ENCODE results near the gene COG5. TPM values are rescaled to one million over a fixed set of nuclear protein-coding genes. Genes with fewer than 3 reads are reported as not detected.

Gene COG5
- total RNA-seq, 1 donor from 2014 or later = 44.7 TPM

DNA sequence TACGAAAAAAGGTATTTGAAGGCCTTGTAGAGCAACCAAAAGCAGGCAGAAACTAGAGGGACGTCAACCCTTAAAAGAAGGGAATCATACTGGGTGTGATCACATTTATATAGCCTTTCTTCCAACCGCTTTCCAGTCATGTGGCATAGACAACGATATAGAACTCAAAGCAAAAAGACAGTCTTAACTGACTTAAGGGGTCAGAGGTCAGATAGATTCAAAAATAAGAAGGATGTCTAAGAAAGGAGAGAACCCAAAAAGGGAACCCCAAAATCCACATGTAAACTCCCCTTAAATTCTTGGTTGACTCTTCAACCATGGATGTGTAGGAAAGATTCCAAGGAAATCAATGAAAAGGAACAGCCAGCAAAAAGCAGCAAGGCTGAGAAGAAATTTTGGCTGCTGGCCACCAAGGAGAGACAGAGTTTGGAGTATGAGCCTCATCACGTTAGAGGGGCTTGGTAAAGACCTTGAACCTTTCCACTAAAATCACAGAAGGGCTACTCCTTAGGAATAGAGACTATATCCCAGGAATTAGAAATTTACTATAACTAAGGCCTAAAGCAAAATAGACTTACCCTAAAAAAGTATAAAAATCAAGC, 24.9 kb upstream of the COG5 start:
- Mint-ChIP-seq H3K9me3 (ENCODE audit: unreplicated experiment) (no peaks in the 10 kb centered on the region), H3K27ac (ENCODE audit: unreplicated experiment) (no peak overlapping the region), H3K4me1 (ENCODE audit: unreplicated experiment) (no peaks in the 10 kb centered on the region), H3K27me3 (ENCODE audit: unreplicated experiment) (no peaks in the 10 kb centered on the region), H3K36me3 (ENCODE audit: unreplicated experiment) (peaks cover 32% of the 10 kb centered on the region), H3K4me3 (ENCODE audit: unreplicated experiment) (no peak overlapping the region)
- TF ChIP-seq, protein P1, sequence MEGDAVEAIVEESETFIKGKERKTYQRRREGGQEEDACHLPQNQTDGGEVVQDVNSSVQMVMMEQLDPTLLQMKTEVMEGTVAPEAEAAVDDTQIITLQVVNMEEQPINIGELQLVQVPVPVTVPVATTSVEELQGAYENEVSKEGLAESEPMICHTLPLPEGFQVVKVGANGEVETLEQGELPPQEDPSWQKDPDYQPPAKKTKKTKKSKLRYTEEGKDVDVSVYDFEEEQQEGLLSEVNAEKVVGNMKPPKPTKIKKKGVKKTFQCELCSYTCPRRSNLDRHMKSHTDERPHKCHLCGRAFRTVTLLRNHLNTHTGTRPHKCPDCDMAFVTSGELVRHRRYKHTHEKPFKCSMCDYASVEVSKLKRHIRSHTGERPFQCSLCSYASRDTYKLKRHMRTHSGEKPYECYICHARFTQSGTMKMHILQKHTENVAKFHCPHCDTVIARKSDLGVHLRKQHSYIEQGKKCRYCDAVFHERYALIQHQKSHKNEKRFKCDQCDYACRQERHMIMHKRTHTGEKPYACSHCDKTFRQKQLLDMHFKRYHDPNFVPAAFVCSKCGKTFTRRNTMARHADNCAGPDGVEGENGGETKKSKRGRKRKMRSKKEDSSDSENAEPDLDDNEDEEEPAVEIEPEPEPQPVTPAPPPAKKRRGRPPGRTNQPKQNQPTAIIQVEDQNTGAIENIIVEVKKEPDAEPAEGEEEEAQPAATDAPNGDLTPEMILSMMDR (IDR thresholded peaks at IDR 0.05) = no peak
- DNase-seq (ENCODE audit: extremely low spot score, unreplicated experiment) = no peak

DNA sequence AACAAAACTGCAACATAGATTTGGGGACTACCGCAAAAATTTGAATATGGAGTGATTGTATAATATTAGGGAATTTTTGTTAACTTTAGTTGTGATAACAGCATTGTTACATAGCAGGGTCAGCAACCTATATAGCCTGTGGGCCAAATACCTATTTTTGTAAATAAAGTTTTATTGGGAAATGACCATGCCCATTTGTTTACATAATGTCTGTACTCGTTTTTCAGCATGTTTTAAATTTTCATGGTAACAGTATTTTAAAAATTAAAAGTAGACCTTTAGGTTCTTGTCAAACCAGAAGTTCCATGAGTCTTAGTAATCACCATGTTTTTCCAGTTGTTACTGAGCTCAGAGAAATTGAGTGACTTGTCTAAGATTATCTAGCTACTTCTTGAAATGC, 21.0 kb upstream of the COG5 start:
- no peak for DNase-seq (ENCODE audit: extremely low spot score, unreplicated experiment)
- Mint-ChIP-seq H3K4me1 (ENCODE audit: unreplicated experiment) (peaks cover 18% of the 10 kb centered on the region), H3K27ac (ENCODE audit: unreplicated experiment) (no peak overlapping the region), H3K27me3 (ENCODE audit: unreplicated experiment) (no peaks in the 10 kb centered on the region), H3K36me3 (ENCODE audit: unreplicated experiment) (peaks cover 25% of the 10 kb centered on the region), H3K4me3 (ENCODE audit: unreplicated experiment) (no peak overlapping the region), H3K9me3 (ENCODE audit: unreplicated experiment) (no peaks in the 10 kb centered on the region)
- TF ChIP-seq, protein P1 (IDR thresholded peaks at IDR 0.05) = no peak

DNA sequence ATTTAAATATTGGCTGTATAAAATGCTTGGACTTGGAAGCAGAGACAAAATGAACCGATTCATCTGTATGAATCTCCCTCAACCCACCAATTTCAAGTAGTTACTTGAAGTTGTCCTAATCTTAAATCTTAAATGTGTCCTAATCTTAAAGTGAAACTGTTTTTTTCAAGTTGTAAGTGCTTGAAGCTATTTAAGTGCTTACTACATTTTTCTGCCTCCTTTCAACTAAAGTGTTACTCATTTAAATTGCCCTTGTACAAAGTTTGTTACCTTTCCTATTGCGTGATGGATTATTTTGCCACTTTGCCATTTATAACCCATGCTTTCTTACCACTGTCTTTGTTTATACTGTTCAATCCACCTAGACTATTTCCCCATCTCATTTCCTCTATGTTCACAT, 19.2 kb upstream of the COG5 start:
- Mint-ChIP-seq H3K4me3 (ENCODE audit: unreplicated experiment) (no peak overlapping the region), H3K4me1 (ENCODE audit: unreplicated experiment) (peaks cover 28% of the 10 kb centered on the region), H3K27ac (ENCODE audit: unreplicated experiment) (peak overlapping the region; percentile 32), H3K27me3 (ENCODE audit: unreplicated experiment) (no peaks in the 10 kb centered on the region), H3K36me3 (ENCODE audit: unreplicated experiment) (peaks cover 19% of the 10 kb centered on the region), H3K9me3 (ENCODE audit: unreplicated experiment) (no peaks in the 10 kb centered on the region)
- no peak for DNase-seq (ENCODE audit: extremely low spot score, unreplicated experiment)
- TF ChIP-seq, protein P1 (IDR thresholded peaks at IDR 0.05) = no peak

DNA sequence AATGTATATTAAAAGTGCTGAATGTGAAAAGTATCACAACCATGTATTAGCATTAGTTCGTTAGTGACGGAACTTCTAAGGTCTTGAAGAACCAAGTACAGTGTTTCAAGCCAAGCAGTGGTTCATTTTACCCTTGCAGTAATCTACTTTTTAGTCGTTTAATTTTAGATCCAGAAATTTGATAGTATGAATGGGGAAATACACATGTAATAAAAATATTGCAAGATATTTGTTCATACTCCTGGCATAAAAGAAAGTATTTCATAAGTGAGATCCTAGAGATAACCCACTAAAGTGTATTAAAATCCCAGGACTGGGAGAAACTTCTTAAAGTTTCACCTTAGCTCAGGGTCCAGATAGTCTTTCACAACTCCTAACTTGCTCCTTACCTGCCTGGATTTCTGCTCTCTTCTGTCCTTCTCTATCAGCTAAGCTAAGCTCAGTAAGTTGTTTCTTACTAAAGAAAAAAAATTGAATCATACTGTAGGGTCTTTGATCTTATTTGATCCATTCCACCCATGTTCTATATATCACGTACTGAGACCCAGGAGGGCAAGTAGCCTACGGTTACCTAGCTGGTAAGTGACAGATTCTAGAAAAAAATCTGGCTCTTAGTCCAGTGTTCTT, 17.8 kb upstream of the COG5 start:
- DNase-seq (ENCODE audit: extremely low spot score, unreplicated experiment) = no peak
- Mint-ChIP-seq H3K4me1 (ENCODE audit: unreplicated experiment) (peaks cover 28% of the 10 kb centered on the region), H3K9me3 (ENCODE audit: unreplicated experiment) (no peaks in the 10 kb centered on the region), H3K27me3 (ENCODE audit: unreplicated experiment) (no peaks in the 10 kb centered on the region), H3K4me3 (ENCODE audit: unreplicated experiment) (peak overlapping the region; percentile 83), H3K36me3 (ENCODE audit: unreplicated experiment) (peaks cover 19% of the 10 kb centered on the region), H3K27ac (ENCODE audit: unreplicated experiment) (peak overlapping the region; percentile 57)
- TF ChIP-seq, protein P1 (IDR thresholded peaks at IDR 0.05) = no peak

DNA sequence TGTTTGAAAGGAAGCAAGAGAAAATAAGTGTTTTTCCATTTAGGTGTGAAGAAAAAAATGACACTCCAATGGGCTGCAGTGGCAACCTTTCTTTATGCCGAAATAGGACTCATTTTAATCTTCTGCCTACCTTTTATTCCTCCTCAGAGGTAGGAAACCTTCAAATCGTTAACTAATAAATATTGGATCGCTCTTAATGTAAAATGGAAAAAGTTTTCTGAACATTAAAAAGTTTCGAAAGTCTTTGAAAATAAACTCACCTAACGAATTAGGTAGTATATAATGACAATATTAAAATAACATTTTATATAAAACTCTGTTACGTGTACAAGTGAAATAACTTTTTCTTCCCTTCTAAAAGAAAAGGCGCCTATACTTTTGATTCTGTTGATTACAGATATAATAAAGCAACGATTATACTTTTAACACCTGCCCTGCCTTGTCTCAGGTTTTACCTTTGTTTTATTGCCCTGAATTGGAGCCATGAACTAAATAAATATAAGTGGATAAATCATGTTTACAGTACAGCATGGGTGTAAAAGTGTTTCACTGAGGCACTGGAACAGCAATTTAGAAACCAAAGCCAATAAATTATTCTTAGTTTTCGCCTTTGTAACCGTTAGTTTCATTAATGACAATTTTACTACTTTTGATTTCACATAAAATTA, 17.1 kb upstream of the COG5 start:
- no peaks in the 10 kb centered on the region for H3K27me3 Mint-ChIP-seq (ENCODE audit: unreplicated experiment)
- no peak for DNase-seq (ENCODE audit: extremely low spot score, unreplicated experiment)
- TF ChIP-seq, protein P1 (IDR thresholded peaks at IDR 0.05) = no peak
- H3K9me3 Mint-ChIP-seq (ENCODE audit: unreplicated experiment) = no peaks in the 10 kb centered on the region
- H3K4me3 Mint-ChIP-seq (ENCODE audit: unreplicated experiment) = peak overlapping the region; percentile 83
- peak overlapping the region; percentile 85 for H3K27ac Mint-ChIP-seq (ENCODE audit: unreplicated experiment)
- H3K4me1 Mint-ChIP-seq (ENCODE audit: unreplicated experiment) = peaks cover 28% of the 10 kb centered on the region
- peaks cover 15% of the 10 kb centered on the region for H3K36me3 Mint-ChIP-seq (ENCODE audit: unreplicated experiment)
